Mammary epithelial cell (primary cell): ENCODE data around the gene KCNIP4.

Experiments
- CTCF ChIP-seq, 2 donors: IDR thresholded peaks in 1 of 2; conservative IDR thresholded peaks in 1 of 2; 2 replicates each; pipeline ENCODE4 v1.5.1; 2011 to 2012; ENCODE audit warnings: inconsistent platforms in 2 of 2, low read length in 2 of 2, mild to moderate bottlenecking in 2 of 2, control low read depth in 1 of 2, low read depth in 1 of 2; ENCODE audit not compliant: insufficient read depth in 1 of 2; ENCODE audit errors: extremely low read depth in 1 of 2
- EZH2 ChIP-seq: IDR thresholded peaks from 2 replicates; pipeline ENCODE4 v1.6.1; 2012; ENCODE audit warnings: low read length, inconsistent platforms, borderline replicate concordance

DNA sequence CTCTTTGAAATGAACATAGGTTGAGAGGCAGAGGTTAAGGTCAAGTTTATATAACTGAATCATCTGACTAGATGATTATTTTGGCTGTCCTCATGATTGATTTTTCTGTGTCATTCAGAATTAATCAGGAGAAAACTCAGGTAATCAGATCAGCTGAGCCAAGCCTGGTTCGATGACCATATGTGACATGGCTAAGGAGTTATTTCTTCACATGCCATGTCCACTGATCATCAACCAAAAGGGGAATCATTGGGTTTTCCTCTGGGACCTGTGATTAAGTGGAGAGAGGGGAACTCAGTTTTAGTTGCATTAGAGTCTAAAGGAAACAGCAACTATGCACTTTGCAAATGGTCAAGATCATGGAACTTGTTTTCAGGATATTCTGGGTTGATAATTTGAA, 1268.6 kb downstream of the KCNIP4 start:
- TF ChIP-seq CTCF (conservative IDR thresholded peaks at IDR 0.05 in 1 of 2, IDR thresholded peaks at IDR 0.05 in 1 of 2; ENCODE audit: extremely low read depth in 1 of 2, insufficient read depth in 1 of 2, low read depth in 1 of 2, low read length in 2 of 2) (no peak), EZH2 (no peak)
